Measurements from ENCODE around the gene YWHAG.

- TF ChIP-seq REST (IDR thresholded peaks at IDR 0.05; ENCODE audit: unreplicated experiment) (no peak), POLR2AphosphoS5 (IDR thresholded peaks at IDR 0.05; ENCODE audit: low read depth) (no peak), ZNF331 (CRISPR knock-in tag; IDR thresholded peaks at IDR 0.05; ENCODE audit: low read depth) (no peak), EZH2 (IDR thresholded peaks at IDR 0.05; ENCODE audit: low read depth, unreplicated experiment) (no peak), EZH2phosphoT487 (IDR thresholded peaks at IDR 0.05; ENCODE audit: unreplicated experiment) (no peak)
- TF ChIP-seq, protein P1, sequence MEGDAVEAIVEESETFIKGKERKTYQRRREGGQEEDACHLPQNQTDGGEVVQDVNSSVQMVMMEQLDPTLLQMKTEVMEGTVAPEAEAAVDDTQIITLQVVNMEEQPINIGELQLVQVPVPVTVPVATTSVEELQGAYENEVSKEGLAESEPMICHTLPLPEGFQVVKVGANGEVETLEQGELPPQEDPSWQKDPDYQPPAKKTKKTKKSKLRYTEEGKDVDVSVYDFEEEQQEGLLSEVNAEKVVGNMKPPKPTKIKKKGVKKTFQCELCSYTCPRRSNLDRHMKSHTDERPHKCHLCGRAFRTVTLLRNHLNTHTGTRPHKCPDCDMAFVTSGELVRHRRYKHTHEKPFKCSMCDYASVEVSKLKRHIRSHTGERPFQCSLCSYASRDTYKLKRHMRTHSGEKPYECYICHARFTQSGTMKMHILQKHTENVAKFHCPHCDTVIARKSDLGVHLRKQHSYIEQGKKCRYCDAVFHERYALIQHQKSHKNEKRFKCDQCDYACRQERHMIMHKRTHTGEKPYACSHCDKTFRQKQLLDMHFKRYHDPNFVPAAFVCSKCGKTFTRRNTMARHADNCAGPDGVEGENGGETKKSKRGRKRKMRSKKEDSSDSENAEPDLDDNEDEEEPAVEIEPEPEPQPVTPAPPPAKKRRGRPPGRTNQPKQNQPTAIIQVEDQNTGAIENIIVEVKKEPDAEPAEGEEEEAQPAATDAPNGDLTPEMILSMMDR (conservative IDR thresholded peaks at IDR 0.05; ENCODE audit: low read depth in 2 of 2) = no peak
Observed at GRCh38 chr7:76354981-76355730, 3.6 kb downstream of the YWHAG start.
